GM23248 (cell line): ENCODE measurements around the gene WDTC1. TPM values are rescaled to one million over a fixed set of nuclear protein-coding genes. Genes with fewer than 3 reads are reported as not detected.

ENCODE experiments used
- DNase-seq: peaks from one replicate; pipeline ENCODE4 v3.0.0-alpha.2; 2015
- H2AFZ ChIP-seq: fragments of 200-600 bp; sonication (generic); 2 replicates; pipeline ENCODE4 v1.6.1; 2016; ENCODE audit warnings: antibody characterized with exemption
- H3F3A ChIP-seq: fragments of 200-600 bp; sonication (generic); 2 replicates; pipeline ENCODE4 v1.6.1; 2016; ENCODE audit warnings: mild to moderate bottlenecking, antibody characterized with exemption, mixed run types; ENCODE audit not compliant: insufficient read depth
- H3K27ac ChIP-seq: fragments of 200-600 bp; sonication (generic); 2 replicates; pipeline ENCODE4 v1.5.1; 2016; ENCODE audit warnings: mild to moderate bottlenecking
- H3K27me3 ChIP-seq: fragments of 200-600 bp; sonication (generic); replicated peaks from 2 replicates; pipeline ENCODE4 v1.6.1; 2016; ENCODE audit warnings: mild to moderate bottlenecking; ENCODE audit not compliant: insufficient read depth
- H3K36me3 ChIP-seq: fragments of 200-600 bp; sonication (generic); 2 replicates; pipeline ENCODE4 v1.6.1; 2016; ENCODE audit warnings: low read depth, mild to moderate bottlenecking
- H3K4me1 ChIP-seq: fragments of 200-600 bp; sonication (generic); 2 replicates; pipeline ENCODE4 v1.6.1; 2016; ENCODE audit warnings: mild to moderate bottlenecking; ENCODE audit not compliant: insufficient read depth
- H3K4me2 ChIP-seq: fragments of 200-600 bp; sonication (generic); one replicate; pipeline ENCODE4 v1.6.1; 2016; ENCODE audit warnings: mild to moderate bottlenecking; ENCODE audit not compliant: unreplicated experiment
- H3K4me3 ChIP-seq: fragments of 200-600 bp; sonication (generic); 2 replicates; pipeline ENCODE4 v1.5.1; 2016; ENCODE audit warnings: mild to moderate bottlenecking
- H3K79me2 ChIP-seq: fragments of 200-600 bp; sonication (generic); 2 replicates; pipeline ENCODE4 v1.6.1; 2016; ENCODE audit warnings: mild to moderate bottlenecking; ENCODE audit not compliant: insufficient read depth
- H3K9ac ChIP-seq: fragments of 200-600 bp; sonication (generic); 2 replicates; pipeline ENCODE4 v1.6.1; 2016; ENCODE audit warnings: mild to moderate bottlenecking
- H3K9me2 ChIP-seq: fragments of 200-600 bp; sonication (generic); 2 replicates; pipeline ENCODE4 v1.6.1; 2016; ENCODE audit warnings: mixed run types, mild to moderate bottlenecking, moderate library complexity; ENCODE audit not compliant: insufficient read depth
- H3K9me3 ChIP-seq: fragments of 200-600 bp; sonication (generic); one replicate; pipeline ENCODE4 v1.6.1; 2017; ENCODE audit warnings: low read depth
- H4K20me1 ChIP-seq: fragments of 200-600 bp; sonication (generic); 2 replicates; pipeline ENCODE4 v1.6.0; 2016; ENCODE audit not compliant: insufficient read depth
- EZH2 ChIP-seq: fragments of 200-600 bp; sonication (generic); IDR thresholded peaks from 2 replicates; pipeline ENCODE4 v1.6.1; 2018; ENCODE audit warnings: antibody characterized with exemption, mild to moderate bottlenecking; ENCODE audit not compliant: insufficient read depth, poor library complexity, severe bottlenecking
- EZH2phosphoT487 ChIP-seq: fragments of 200-600 bp; sonication (generic); IDR thresholded peaks from 2 replicates; pipeline ENCODE4 v1.6.1; 2018; ENCODE audit warnings: antibody characterized with exemption, moderate library complexity, mild to moderate bottlenecking, low read depth; ENCODE audit not compliant: insufficient read depth
- WGBS, 2 experiments: methylation state at CpG; one replicate each; pipeline ENCODE4 v1.1.6; 2015 to 2017; ENCODE audit warnings: low lambda C conversion rate in 2 of 2, low coverage in 1 of 2; ENCODE audit errors: missing lambda C conversion rate in 2 of 2; 5-methylcytosine and 5-hydroxymethylcytosine counted together
- in situ Hi-C: fragments of 300-500 bp; cut with MboI; formaldehyde crosslinking; loops from 2 replicates; pipeline ENCODE4 v1.15.0; 2020
- polyA plus RNA-seq: library from polyadenylated mRNA; unstranded; fragments of >200 nt; fragmentation: Nextera tagmentation; extraction: Ambion mirVana; gene quantifications from 2 replicates; pipeline ENCODE4 v1.2.1, GENCODE V29; 2016
- total RNA-seq: library from RNA; depleted of rRNA; stranded (reverse); fragments of >200 nt; shearing (Covaris generic); gene quantifications from 2 replicates; pipeline ENCODE4 v1.2.3, GENCODE V29; 2014

The WDTC1 gene
- total and polyA plus RNA-seq, 2 experiments from 2014 or later: 4.1 to 24.0 TPM

GRCh38 chr1:27343639-27344025 is 109.2 kb downstream of the WDTC1 start:
- Histone ChIP-seq H3K36me3 (no peaks in the 10 kb centered on the region), H2AFZ (no peak overlapping the region), H3K4me3 (no peak overlapping the region), H3K9ac (no peak overlapping the region), H3K27me3 (no peaks in the 10 kb centered on the region), H3K4me2 (no peak overlapping the region), H3F3A (no peaks in the 10 kb centered on the region), H3K79me2 (no peaks in the 10 kb centered on the region), H3K27ac (no peak overlapping the region), H4K20me1 (no peaks in the 10 kb centered on the region), H3K9me3 (no peaks in the 10 kb centered on the region), H3K4me1 (peaks cover 14% of the 10 kb centered on the region), H3K9me2 (no peaks in the 10 kb centered on the region)
- no peak for DNase-seq
- WGBS, 2 experiments: 46 to 47% methylated on average over 5 of the region's 5 CpGs
- TF ChIP-seq EZH2phosphoT487 (no peak), EZH2 (no peak)
- in situ Hi-C loops: no loop called here

GRCh38 chr1:27345272-27345671 is 110.8 kb downstream of the WDTC1 start:
- Histone ChIP-seq H3K4me3 (no peak overlapping the region), H3K27me3 (no peaks in the 10 kb centered on the region), H3K9ac (no peak overlapping the region), H3K4me2 (no peak overlapping the region), H3K36me3 (no peaks in the 10 kb centered on the region), H4K20me1 (no peaks in the 10 kb centered on the region), H3K9me2 (no peaks in the 10 kb centered on the region), H3K4me1 (peaks cover 14% of the 10 kb centered on the region), H3K79me2 (no peaks in the 10 kb centered on the region), H2AFZ (no peak overlapping the region), H3F3A (no peaks in the 10 kb centered on the region), H3K27ac (no peak overlapping the region), H3K9me3 (no peaks in the 10 kb centered on the region)
- TF ChIP-seq EZH2 (no peak), EZH2phosphoT487 (no peak)
- 80 to 82% methylated on average over 12 of the region's 12 CpGs for WGBS, 2 experiments
- in situ Hi-C loops: no loop called here
- no peak for DNase-seq

- no peaks in the 10 kb centered on the region for H3K36me3 ChIP-seq
- no peaks in the 10 kb centered on the region for H4K20me1 ChIP-seq
- no peak overlapping the region for H3K4me3 ChIP-seq
- no peak overlapping the region for H3K27ac ChIP-seq
- H3K4me2 ChIP-seq: no peak overlapping the region
- 88 to 89% methylated on average over 8 of the region's 8 CpGs for WGBS, 2 experiments
- H2AFZ ChIP-seq: no peak overlapping the region
- H3K9ac ChIP-seq: no peak overlapping the region
- H3F3A ChIP-seq: no peaks in the 10 kb centered on the region
- H3K27me3 ChIP-seq: no peaks in the 10 kb centered on the region
- in situ Hi-C loops: no loop called here
- DNase-seq: no peak
- H3K79me2 ChIP-seq: no peaks in the 10 kb centered on the region
- no peaks in the 10 kb centered on the region for H3K9me3 ChIP-seq
- H3K9me2 ChIP-seq: no peaks in the 10 kb centered on the region
- TF ChIP-seq EZH2phosphoT487: no peak
- no peak for TF ChIP-seq EZH2
- H3K4me1 ChIP-seq: peaks cover 7% of the 10 kb centered on the region
Measured at GRCh38 chr1:27346357-27346756, 111.9 kb downstream of the WDTC1 start.

- TF ChIP-seq EZH2phosphoT487 (no peak), EZH2 (no peak)
- no peak overlapping the region for H3K4me3 ChIP-seq
Measured at GRCh38 chr1:27346991-27347624, 112.7 kb downstream of the WDTC1 start.

More at GRCh38 chr1:27346991-27347624, 112.7 kb downstream of the WDTC1 start:
- Histone ChIP-seq H3K9me3 (no peaks in the 10 kb centered on the region), H3K9me2 (no peaks in the 10 kb centered on the region), H3K36me3 (no peaks in the 10 kb centered on the region), H3K27ac (no peak overlapping the region), H3F3A (no peaks in the 10 kb centered on the region), H3K79me2 (no peaks in the 10 kb centered on the region), H3K4me1 (peaks cover under 1% of the 10 kb centered on the region; the same call in 1 of the 2 replicates), H2AFZ (no peak overlapping the region), H3K27me3 (no peaks in the 10 kb centered on the region), H4K20me1 (no peaks in the 10 kb centered on the region), H3K4me2 (no peak overlapping the region), H3K9ac (no peak overlapping the region)
- no peak for DNase-seq
- WGBS, 2 experiments: 79 to 80% methylated on average over 14 of the region's 14 CpGs
- in situ Hi-C loops: no loop called here
